Measurements from ENCODE around the gene SECISBP2.
"Not testable (repeated sequence)": the region's sequence is repeated elsewhere in the genome, so short reads cannot be mapped to it uniquely, and the experiment has no call there.

The SECISBP2 gene, protein sequence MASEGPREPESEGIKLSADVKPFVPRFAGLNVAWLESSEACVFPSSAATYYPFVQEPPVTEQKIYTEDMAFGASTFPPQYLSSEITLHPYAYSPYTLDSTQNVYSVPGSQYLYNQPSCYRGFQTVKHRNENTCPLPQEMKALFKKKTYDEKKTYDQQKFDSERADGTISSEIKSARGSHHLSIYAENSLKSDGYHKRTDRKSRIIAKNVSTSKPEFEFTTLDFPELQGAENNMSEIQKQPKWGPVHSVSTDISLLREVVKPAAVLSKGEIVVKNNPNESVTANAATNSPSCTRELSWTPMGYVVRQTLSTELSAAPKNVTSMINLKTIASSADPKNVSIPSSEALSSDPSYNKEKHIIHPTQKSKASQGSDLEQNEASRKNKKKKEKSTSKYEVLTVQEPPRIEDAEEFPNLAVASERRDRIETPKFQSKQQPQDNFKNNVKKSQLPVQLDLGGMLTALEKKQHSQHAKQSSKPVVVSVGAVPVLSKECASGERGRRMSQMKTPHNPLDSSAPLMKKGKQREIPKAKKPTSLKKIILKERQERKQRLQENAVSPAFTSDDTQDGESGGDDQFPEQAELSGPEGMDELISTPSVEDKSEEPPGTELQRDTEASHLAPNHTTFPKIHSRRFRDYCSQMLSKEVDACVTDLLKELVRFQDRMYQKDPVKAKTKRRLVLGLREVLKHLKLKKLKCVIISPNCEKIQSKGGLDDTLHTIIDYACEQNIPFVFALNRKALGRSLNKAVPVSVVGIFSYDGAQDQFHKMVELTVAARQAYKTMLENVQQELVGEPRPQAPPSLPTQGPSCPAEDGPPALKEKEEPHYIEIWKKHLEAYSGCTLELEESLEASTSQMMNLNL

DNA sequence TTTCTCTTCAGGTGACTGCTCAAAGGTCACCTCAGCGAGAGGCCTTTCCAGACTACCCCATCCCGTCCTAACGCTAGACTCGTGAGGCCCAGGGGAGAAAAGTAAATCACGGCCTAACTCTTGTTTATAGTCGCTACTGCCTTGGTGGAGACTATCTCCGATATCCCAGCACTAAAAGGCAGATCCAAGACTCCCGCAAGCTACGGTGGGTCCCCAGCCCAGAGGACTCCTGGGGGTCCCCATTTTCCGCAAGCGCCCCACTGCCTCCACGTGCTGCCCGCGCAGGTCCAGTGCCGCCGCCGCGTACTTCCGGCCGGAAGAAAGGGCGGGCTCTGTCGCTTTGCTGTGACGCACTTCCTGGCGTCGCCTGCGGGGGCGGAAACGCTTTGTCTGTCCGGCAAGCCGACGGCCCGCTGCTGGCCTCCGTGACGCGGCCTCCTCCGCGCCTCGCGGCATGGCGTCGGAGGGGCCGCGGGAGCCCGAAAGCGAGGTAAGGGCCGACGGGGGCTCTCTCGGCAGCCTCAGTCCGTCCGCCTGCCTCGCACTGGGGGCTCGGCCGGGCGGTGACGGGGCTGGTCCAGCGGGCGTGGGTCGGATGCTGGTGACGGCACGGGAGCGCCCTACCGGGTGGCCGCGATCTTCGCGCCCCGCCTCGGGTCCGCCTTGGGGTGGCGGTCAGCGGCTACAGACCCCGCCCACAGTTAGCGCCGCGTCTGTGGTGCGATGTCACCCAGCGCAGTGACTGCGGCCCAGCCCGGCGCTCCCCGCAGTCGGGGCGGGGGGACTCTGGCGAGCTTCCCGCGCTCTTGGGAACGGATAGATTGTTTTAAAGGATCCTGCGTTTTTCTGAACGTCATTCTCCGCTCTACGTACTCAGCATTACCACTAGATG lies at the start of gene SECISBP2:
Gene SECISBP2 (plus strand): TSS at position 378 of the 892 bp plus-strand sequence. CDS start 77 bp downstream, at position 455.
- DNase-seq, result peak; percentile 97
- peak; percentile 91 for ATAC-seq

DNA sequence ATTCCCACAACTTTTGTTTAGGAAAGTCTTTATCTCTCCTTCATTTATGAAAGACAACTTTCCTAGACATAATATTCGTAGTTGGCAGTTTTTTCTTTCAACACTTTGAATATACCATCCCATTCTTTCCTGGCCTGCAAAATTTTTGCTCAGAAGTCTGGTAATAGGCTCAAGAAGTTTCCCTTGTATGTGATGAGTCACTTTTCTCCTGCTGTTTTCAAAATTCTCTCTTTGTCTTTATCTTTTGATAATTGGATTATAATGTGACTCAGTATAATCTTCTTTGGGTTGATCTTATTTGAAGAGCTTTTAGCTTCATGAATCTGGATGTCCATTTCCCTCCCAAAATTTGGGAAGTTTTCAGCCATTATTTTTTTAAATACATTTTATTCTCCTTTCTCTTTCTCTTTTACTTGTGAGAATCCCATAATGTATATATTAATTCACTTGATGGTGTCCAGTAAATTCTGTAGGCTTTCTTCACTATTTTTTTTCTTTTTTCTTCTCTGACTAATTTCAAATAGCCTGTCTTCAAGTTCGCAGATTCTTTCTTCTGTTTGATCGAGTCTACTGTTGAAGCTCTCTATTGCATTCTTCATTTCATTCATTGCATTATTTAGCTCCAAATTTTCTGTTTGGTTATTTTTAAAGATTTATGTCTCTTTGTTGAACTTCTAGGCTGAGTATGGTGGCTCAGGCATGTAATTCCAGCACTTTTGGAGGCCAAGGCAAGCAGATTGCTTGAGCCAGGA lies 44.6 kb upstream of the SECISBP2 start:
- DNase-seq (no peak), ATAC-seq (no peak)

DNA sequence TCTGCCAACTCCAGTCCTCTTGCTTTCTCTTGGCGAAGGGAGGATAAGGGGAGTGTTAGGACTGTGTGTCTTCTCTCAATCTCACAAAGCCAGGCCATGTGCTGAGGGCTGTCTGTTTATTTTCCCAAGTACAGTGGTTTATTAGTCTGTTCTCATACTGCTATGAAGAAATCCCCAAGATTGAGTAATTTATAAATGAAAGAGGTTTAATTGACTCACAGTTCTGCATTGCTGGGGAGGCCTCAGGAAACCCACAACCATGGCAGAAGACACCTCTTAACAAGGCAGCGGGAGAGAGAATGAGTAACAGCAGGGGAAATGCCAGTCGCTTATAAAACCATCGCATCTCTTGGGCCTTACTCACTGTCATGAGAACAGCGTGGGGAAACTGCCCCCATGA lies 43.5 kb upstream of the SECISBP2 start:
- peak; percentile 21 for DNase-seq
- ATAC-seq, result peak; percentile 89

DNA sequence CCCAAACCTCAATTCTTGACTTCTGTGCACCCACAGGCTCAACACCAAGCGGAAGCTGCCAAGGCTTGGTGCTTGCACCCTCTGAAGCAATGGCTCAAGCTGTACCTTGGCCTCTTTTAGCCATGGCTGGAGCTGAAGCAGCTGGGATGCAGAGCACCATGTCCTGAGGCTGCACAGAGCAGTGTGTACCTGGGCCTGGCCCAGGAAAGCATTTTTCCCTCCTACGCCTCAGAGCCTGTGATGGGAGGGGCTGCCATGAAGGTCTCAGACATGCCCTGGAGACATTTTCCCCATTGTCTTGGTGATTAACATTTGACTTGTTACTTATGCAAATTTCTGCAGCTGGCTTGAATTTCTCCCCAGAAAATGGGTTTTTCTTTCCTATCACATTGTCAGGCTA lies 42.3 kb upstream of the SECISBP2 start:
- not testable (repeated sequence) for DNase-seq, ATAC-seq

DNA sequence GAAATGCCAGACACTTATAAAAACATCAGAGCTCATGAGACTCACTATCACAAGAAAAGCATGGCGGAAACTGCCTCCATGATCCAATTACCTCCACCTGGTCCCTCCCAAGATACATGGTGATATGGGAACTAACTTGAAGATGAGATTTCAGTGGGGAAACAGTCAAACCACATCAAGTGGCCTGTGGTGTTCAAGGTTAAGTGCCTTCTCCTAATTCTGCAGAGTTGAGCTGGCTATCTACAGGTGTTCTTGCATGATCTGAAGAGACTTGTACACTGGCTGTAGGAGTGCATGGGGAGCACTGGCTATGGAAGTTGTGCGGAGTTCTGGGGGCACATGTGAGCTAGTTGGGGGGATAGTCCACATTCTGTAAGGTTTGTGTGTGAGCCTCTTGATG lies 41.3 kb upstream of the SECISBP2 start:
- ATAC-seq (no peak), DNase-seq (no peak)

DNA sequence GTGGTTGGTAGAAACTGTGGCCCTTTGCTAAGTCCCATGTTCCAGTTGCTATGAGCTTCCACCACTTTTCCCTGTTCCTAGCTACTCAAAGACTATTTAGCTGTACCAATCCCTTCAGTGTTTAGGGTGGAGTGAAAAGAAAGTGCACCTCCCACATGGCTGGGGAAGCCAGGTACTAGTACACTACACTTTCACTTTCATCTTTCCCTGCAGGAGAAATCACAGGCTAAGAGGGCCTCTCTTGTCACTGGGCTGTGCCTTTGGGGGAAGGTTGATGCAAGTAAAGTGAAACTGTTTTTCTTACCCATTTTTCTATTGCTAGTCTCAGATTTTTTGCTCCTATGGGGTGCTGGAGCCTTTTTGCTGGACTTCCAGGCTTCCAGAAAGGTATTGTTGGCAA lies 40.8 kb upstream of the SECISBP2 start:
- DNase-seq, result no peak

DNA sequence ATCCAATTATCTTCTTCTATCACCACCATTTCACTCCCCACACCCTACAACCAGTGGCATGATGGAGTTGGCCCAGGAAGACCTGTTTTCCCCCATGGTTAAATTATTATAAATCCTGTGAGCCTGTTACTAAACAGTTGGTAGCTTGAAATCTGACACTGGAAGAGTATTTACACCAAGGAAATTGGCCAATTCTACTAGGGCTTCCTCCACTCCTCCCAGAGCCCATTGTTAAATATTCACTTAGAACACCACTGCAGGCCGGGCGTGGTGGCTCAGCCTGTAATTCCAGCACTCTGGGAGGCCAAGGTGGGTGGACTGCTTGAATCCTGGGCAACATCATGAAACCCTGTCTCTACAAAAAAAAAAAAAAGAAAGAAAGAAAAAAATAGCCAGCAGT lies 39.7 kb upstream of the SECISBP2 start:
- no peak for ATAC-seq
- DNase-seq, result no peak

More for the DNA sequence above, 40.8 kb upstream of the SECISBP2 start:
- ATAC-seq, result no peak

DNA sequence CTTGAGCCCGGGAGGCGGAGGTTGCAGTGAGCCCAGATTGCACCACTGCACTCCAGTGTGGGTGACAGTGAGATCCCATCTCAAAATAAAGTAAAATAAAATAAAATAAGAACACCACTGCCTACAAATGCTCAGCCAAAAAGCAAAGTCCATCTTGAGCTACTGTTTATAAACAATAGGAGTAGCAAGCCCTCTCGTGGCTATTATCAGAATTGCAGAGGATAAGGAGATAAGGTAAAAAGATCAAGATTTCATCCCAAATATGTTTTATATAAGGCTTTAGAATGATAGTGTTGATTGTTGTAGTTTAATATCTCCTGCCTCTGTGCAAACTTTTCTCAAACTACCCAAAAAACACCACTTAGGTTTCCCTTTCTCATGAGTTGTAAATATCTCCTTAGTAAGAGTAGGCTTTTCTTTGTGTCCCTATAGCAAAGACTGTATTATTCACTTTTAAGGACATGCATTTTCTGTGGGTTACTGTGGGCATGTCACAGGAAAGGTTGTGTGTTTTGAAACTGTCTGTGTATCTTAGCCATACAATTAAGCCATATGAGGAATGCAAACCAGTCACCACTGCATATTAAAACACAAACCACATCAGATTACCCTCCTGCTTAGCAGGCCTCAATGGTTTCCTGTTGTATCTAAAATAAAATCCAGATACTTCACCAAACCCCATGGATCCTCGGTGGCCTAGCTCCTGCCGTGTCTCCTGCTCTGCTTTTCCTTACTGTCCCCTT lies 39.1 kb upstream of the SECISBP2 start:
- ATAC-seq (peak; percentile 56), DNase-seq (peak; percentile 19)

DNA sequence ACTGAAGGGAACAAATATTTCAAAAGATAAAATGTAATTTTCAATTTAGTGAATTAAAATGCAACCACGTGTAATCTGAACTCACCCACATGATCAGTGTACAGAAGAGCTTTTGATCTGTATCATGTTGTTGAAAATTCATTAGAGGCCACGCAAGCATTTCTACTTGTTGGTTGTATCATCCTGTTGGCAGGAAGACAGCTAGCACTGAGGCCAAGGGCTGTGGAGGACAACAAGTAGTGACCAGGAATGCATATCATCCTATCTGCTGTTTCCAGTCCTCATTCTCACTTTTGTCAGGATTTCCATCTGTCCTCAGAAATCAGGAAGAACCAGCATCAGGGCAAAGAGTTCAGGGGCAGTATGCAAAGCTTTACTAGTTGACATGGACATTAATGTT lies 37.2 kb upstream of the SECISBP2 start:
- ATAC-seq (no peak), DNase-seq (no peak)

DNA sequence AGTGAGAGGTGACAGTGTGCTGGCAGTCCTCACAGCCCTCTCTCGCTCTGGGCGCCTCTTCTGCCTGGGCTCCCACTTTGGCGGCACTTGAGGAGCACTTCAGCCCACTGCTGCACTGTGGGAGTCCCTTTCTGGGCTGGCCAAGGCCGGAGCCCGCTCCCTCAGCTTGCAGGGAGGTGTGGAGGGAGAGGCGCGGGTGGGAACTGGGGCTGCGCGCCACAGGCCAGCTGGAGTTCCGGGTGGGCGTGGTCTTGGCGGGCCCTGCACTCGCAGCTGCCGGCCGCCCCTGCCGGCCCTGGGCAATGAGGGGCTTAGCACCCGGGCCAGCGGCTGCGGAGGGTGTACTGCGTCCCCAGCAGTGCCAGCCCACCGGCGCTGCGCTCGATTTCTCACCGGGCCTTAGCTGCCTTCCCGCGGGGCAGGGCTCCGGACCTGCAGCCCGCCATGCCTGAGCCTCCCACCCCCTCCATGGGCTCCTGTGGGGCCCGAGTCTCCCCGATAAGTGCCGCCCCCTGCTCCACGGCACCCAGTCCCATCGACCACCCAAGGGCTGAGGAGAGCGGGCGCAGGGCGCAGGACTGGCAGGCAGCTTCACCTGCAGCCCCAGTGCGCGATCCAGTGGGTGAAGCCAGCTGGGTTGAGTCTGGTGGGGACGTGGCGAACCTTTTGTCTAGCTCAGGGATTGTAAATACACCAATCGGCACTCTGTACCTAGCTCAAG lies 35.9 kb upstream of the SECISBP2 start:
- not testable (repeated sequence) for DNase-seq, ATAC-seq

DNA sequence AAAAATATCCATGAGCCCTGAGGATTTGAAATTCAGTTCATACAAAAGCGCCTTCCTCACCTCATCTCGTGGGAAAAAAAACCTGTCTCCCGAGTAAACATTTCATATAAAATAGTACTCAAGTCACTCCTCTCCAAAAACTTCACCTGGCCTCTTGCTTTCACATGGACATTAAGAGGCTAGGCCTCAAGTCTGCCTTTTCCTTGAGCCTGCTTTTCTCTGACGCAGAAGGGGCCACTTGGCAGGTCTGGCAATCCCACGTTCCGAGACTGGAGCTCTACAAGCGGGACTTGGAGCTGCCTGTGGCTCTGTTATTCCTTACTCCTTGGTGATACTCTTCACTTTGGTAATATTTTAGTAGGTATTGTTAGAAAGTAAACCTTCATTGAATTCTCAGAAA lies 34.2 kb upstream of the SECISBP2 start:
- DNase-seq (no peak), ATAC-seq (no peak)

DNA sequence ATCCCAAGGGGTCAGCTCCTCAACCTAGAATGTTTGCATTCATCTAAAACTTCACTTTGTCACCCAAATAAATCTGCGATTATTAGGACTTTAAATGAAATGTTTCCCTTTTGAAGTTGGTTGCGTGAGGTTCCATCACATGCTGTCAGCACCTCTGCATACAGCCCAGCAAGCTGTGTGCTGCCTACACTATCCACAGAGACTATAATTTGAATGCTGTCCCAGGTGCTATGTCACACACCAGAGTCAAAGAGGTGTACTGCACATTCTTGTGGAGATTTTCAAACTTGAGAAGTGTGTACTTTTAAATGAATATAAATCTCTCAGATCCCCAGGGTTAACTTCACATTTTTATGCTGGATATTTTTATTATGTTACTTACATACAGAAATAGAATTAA lies 26.6 kb upstream of the SECISBP2 start:
- ATAC-seq (no peak), DNase-seq (no peak)

DNA sequence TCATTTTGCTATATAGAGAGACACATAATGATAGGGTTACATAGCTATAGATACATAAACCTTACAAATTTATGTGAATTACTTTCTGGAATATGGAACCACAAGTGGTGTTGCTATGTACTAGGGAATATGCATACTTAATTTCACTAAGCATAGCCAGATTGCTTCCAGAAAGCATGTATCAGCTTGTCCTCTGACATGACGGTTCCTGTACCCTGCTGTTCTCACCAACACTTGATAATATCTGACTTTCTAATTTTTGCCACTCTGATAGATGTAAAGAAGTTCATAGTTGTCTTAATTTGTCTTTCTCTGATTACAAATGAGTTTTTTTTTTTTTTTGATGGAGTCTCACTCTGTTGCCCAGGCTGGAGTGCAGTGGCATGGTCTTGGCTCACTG lies 25.3 kb upstream of the SECISBP2 start:
- DNase-seq, result no peak
- ATAC-seq, result no peak

DNA sequence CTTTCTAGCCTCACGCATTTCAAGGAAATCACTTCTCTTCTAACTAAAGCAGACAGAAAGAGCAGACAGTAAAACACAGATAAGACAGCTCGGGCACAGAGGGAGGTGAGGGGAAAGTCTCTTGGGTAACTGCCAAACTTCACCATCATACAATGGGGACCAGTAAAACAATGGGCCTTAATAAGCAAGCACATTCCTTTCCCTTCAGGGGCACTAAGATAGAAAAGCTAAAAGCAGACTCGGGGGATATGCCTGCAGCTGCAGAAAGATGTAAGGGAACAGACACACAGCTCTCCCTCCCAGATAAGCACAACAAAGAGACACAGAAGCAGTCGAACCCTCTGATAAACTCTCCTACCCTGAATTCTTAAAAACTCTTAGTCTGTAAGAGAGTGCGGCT lies 22.9 kb upstream of the SECISBP2 start:
- DNase-seq, result no peak
- ATAC-seq, result no peak

DNA sequence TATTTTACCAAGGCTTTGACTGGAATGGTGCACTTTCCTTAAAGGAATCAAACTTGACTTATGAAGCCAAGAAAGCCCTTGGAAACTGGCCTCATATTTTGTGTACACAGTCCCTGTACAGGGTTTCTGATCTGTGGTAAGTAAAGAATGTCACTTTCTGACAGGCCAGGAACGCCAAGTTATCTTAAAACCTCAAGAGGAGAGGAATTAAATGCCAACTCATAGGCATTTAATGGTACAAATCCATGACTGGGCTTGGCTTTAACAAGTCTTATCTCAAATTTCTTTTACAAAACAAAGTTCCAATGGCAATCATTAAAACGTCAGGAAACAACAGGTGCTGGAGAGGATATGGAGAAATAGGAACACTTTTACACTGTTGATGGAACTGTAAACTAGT lies 16.3 kb upstream of the SECISBP2 start:
- not testable (repeated sequence) for DNase-seq, ATAC-seq

DNA sequence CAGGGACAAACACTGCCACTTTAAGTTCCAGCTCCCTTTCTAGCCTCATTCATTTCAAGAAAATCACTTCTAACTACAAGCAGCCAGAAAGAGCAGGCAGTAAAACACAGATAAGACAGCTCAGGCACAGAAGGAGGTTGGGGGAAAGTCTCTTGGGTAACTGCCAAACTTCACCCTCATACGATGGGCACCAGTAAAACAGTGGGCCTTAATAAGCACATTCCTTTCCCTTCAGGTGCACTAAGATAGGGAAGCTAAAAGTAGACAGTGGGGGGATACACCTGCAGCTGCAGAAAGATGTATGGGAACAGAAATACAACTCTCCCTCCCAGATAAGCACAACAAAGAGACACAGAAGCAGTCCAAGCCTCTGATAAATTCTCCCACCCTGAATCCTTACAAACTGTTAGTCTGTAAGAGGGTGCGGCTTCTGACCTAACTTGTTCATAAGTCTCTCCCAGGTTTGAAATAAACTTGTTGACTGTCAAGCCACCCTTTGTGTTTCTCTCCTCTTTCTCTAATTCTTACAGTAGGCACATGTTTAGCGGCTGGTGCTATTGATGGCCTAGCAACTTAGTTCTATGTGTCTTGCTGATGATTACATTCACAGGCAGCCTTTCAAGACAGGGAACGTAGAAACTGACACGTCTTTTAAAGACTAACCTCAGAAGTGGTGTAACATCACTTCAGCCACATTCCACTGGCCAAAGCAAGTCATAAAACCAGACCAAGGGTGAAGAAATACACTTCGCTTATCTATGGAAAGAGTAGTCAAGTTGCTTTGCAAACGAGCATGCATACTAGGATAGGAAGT lies 14.1 kb upstream of the SECISBP2 start:
- no peak for DNase-seq
- no peak for ATAC-seq

DNA sequence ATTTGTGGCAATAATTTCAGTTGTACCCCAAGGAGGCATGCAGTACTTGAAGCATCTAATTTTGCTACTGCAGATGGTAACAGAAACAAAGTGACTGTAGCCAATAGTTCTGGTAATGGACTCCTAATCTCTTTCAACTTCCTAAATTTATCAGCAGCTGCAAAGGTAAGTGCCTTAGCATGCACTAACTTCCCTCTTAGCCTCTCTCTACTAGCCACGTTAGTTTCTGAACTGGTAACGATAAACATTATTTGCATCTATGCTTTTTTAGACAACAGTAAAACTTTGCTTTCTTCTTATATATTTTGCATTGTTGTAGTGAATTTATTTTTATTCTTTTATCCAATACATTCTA lies 13.5 kb upstream of the SECISBP2 start:
- ATAC-seq (no peak), DNase-seq (no peak)

DNA sequence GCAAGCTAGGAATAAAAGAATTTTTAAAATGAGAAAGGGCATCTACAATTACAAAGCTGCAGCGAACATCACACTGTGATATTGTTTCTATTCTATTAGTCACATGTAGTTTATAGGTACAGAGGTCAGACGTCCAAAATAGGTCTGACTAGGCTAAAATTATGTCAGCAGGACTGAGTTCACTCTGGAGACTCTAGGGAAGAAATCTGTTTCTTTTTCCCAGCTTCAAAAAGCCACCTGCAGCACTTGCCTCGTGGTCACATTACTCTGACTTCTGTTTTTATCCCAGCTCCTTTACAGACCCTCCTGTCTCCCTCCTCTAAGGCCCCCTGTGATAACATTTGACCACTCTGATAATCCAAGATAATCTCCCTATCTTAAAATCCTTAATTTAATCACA lies 12.4 kb upstream of the SECISBP2 start:
- DNase-seq (no peak), ATAC-seq (no peak)

DNA sequence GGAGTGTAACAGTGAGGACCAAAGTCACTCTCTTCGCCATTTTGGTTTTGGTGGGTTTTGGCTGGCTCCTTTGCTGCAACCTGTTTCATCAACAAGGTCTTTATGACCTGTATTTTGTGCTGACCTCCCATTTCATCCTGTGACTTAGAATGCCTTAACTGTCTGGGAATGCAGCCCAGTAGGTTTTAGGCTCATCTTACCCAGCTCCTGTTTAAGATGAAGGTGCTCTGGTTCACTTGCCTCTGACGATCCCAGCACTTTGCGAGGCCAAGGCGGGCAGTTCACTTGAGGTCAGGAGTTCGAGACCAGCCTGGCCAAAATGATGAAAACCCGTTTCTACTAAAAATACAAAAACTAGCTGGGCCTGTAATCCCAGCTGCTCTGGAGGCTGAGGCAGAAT lies 9.1 kb upstream of the SECISBP2 start:
- DNase-seq (no peak), ATAC-seq (no peak)

Data from stimulated activated naive CD8-positive, alpha-beta T cell treated with anti-CD3 and anti-CD28 coated beads, Interleukin-15, Interleukin-2, amounts not matched to agents 100 U/mL and 50 U/mL, for 24 hours (primary cell).